Stimulated activated CD8-positive, alpha-beta memory T cell treated with anti-CD3 and anti-CD28 coated beads, Interleukin-7, amount 100 ng/mL, for 48 hours (primary cell): ENCODE data around the gene RRBP1.
A peak's percentile ranks its signal among the peaks of the same experiment; 100 is the strongest.

Source experiments
- DNase-seq, 2 donors: peaks; one replicate each; pipeline ENCODE4 v3.0.0-alpha.2; 2020; ENCODE audit warnings: low read depth in 1 of 2; ENCODE audit errors: extremely low read depth in 1 of 2

The RRBP1 gene

GRCh38 chr20:17622086-17622850 lies 59.8 kb downstream of the RRBP1 start:
- DNase-seq = no peak

- DNase-seq = no peak
Observed at GRCh38 chr20:17621229-17621968, 60.6 kb downstream of the RRBP1 start.

GRCh38 chr20:17620371-17621228 lies 61.4 kb downstream of the RRBP1 start:
- DNase-seq = no peak

GRCh38 chr20:17619351-17620093 lies 62.5 kb downstream of the RRBP1 start:
- no peak for DNase-seq

- DNase-seq = no peak
Observed at GRCh38 chr20:17618673-17619013, 63.4 kb downstream of the RRBP1 start.

GRCh38 chr20:17617868-17618672 lies 64.0 kb downstream of the RRBP1 start:
- DNase-seq = no peak

GRCh38 chr20:17617212-17617867 lies 64.7 kb downstream of the RRBP1 start:
- no peak for DNase-seq

- DNase-seq = no peak
Observed at GRCh38 chr20:17616480-17617211, 65.4 kb downstream of the RRBP1 start.

GRCh38 chr20:17615645-17616479 lies 66.2 kb downstream of the RRBP1 start:
- no peak for DNase-seq

GRCh38 chr20:17614812-17615644 lies 67.0 kb downstream of the RRBP1 start:
- DNase-seq = no peak

GRCh38 chr20:17614176-17614811 lies 67.7 kb downstream of the RRBP1 start:
- DNase-seq = no peak

GRCh38 chr20:17613328-17614175 lies 68.5 kb downstream of the RRBP1 start:
- no peak for DNase-seq

GRCh38 chr20:17612992-17613327 lies 69.1 kb downstream of the RRBP1 start:
- no peak for DNase-seq

- DNase-seq = peak in 1 of 2 donors; percentile 51
Observed at GRCh38 chr20:17612287-17612991, 69.6 kb downstream of the RRBP1 start.
